ENCODE data around the gene ITIH6. TPM values are rescaled to one million over a fixed set of nuclear protein-coding genes. Genes with fewer than 3 reads are reported as not detected.
"Not testable (repeated sequence)": the region's sequence is repeated elsewhere in the genome, so short reads cannot be mapped to it uniquely, and the experiment has no call there.

The ITIH6 gene
- total RNA-seq, 1 donor from 2014 or later, result not detected

GRCh38 chrX:54808605-54809483, 10.8 kb upstream of the ITIH6 start:
- peak; percentile 97 for DNase-seq (ENCODE audit: low read depth)

DNA sequence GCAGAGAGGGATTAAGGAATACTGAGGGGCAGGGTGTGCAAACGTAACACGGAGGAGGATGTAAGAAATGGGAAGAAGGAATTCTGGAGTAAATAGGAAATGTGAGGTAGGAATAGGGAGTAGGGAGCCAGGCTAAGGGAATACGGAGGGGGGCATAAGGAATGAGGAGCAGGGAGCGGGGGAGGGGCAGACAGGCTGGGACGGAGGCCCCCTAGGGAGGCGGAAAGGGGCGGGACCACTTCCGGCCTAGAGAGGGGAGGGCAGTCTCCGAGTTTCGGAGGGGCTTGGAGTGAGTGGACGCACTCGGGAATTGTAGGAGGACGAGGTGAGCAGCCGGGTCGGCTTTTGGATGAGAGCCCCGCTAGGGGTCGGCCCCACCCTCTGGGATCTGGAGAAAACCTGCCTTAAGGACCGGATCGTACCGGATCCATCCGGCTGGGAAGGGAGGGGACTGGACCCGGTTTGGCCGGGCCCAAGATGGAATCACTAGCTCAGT, 10.1 kb upstream of the ITIH6 start:
- peak; percentile 76 for DNase-seq (ENCODE audit: low read depth)

GRCh38 chrX:54807524-54808108, 9.6 kb upstream of the ITIH6 start, which contains the start of gene MAGED2:
Gene MAGED2 (plus strand): TSS chrX:54807745. CDS start chrX:54809332, 1,587 bp downstream.
- DNase-seq (ENCODE audit: low read depth), result peak; percentile 51

DNA sequence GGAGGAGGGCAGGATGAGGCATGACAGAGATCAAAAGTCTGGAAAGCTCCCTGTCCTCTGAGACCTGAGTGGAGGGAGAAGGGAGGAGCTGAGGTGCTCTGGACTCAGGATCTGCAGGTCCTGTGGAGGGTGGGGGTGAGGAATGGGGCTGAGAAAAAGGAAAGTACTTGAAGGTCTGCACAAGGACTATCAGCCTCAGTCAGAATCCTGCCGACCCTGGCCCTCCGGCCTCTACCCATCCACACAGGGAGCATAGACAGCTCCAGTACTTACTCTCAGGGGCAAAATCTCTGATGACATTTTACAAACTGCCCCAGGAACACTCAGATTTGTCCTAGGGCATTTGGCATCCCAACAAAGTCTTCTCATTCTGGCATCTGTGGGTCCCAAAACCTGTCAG, 991 bp upstream of the ITIH6 start:
- DNase-seq (ENCODE audit: low read depth), result no peak

- no peak for DNase-seq (ENCODE audit: low read depth)
These were observed 3.3 kb downstream of the ITIH6 start for GRCh38 chrX:54794795-54795194.

DNA sequence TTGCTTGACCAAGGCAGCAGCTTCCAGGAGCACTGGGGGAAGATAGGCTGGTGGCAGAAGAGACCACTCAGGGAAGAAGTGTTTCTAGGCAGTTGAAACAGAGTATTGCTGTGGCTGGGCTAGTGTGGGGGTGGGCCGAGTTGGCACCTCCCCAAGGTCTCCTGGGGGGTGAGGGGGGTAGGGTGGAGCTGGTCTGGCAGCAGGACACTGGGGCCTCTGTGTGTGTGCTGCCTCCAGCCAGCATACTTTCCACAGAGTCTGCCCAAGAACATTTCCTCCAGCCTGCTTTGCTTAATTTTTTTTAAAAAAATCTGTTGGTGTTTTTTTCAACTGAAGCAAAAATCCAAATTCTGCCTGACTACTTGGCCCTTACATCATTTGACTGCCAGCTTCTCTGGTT, 4.0 kb downstream of the ITIH6 start:
- DNase-seq (ENCODE audit: low read depth), result no peak

GRCh38 chrX:54789405-54789804, 8.7 kb downstream of the ITIH6 start:
- DNase-seq (ENCODE audit: low read depth), result peak; percentile 77

- DNase-seq (ENCODE audit: low read depth), result no peak
These were observed 9.6 kb downstream of the ITIH6 start for GRCh38 chrX:54788446-54788845.

DNA sequence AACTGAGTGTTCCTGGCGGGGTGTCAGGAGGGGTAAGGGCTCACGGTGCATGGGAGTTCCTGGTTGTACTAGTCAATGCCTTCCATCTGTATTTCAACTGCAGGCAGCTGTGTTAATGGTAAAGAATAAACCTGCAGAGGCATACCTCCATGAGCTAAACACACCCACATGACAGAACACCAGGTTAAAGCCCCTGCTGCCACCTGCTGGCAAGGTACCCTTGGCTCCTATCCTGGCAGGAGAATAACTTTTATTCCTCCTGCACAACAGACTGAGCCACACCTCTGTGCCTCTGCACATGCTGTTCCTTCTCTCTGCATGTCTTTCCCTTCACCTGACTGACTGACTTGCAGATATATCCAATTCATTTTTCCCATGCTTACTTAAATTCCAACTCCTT, 11.1 kb downstream of the ITIH6 start:
- no peak for DNase-seq (ENCODE audit: low read depth)

- DNase-seq (ENCODE audit: low read depth), result peak; percentile 17
These were observed 12.2 kb downstream of the ITIH6 start for GRCh38 chrX:54785901-54786300.

DNA sequence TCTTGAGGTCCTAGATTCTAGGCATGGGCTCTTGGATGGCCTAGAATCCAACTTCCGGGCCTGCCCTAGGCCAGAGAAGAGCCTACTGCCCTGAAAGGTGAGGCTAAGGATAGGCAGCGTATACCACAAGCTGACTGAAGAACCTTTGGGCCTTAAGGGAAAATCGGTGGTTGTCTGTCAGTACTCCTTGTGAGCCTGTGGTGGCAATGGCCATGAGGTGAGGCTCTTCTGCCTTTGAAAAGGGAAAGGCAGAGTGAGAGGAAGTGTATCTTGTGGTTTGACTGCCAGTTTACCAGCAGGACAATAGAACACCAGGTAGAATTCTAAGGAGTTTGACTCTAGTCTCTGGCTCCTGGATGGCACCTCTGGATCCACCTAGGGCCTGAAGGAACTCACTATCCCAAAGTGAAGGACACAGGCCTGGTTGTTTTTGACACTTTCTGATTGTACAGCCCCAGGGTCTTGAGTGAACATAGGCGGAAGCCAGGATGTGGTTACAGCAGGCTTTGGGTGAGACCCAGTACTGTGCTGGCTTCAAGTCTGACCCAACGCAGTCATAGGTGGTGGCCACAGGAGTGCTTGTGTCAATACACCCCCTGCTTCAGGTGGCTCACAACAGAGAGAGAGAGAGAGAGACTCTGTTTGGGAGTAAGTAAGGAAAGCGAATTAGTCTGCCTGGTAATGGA, 20.9 kb downstream of the ITIH6 start:
- DNase-seq (ENCODE audit: low read depth), result no peak

DNA sequence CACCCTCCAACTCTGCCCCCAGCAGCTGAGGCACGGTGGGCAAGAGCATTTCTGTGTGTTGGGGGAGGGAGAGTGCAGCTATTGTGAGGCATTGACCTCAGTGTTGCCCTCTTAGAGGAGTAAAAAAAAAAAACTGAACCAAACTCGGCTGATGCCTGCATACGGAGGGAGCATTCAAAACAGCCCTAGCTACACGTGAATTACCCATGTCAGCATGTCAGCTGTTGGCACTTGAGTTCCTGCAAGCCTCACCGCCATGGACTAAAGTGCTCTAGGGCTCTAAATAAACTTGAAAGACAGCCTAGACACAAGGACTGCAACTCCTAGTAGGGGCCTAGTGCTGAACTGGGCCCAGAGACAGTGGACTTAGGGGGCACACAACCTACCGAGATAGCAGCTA, 22.0 kb downstream of the ITIH6 start:
- peak; percentile 3 for DNase-seq (ENCODE audit: low read depth)

DNA sequence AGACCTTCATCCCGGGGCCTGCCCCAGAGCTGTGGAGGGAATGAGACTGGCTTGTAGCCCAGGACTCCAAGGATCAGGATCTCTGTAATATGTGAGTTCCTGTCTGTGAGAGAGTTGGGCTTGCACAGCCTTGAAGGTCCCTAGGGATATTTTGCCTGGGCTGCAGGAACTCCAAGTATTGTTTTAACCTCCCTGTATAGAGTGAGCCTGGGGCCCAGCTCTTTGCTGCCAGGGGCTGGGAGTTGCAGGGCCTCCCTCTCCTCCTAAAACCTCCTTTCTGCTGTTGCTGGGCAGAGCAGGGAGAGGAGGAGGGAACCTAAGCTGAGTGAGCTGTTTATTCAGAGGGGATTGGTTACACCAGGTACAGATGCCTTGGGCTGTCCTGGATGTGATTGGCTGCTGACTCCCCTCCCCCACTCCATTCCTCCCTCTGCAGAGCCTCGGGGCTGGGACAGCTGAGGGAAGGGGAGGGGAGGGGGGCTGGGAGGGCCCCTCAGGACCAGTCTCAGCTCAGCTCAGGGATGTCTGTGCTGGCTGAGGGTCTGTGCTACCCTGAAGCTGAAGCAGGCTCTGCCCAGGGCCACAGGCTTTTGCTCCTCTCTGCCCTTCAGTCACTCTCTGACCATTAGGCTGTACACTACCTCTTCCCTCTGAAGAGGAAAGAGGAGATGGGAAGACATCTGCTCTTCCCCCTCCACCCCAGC, 23.5 kb downstream of the ITIH6 start:
- peak; percentile 58 for DNase-seq (ENCODE audit: low read depth)

DNA sequence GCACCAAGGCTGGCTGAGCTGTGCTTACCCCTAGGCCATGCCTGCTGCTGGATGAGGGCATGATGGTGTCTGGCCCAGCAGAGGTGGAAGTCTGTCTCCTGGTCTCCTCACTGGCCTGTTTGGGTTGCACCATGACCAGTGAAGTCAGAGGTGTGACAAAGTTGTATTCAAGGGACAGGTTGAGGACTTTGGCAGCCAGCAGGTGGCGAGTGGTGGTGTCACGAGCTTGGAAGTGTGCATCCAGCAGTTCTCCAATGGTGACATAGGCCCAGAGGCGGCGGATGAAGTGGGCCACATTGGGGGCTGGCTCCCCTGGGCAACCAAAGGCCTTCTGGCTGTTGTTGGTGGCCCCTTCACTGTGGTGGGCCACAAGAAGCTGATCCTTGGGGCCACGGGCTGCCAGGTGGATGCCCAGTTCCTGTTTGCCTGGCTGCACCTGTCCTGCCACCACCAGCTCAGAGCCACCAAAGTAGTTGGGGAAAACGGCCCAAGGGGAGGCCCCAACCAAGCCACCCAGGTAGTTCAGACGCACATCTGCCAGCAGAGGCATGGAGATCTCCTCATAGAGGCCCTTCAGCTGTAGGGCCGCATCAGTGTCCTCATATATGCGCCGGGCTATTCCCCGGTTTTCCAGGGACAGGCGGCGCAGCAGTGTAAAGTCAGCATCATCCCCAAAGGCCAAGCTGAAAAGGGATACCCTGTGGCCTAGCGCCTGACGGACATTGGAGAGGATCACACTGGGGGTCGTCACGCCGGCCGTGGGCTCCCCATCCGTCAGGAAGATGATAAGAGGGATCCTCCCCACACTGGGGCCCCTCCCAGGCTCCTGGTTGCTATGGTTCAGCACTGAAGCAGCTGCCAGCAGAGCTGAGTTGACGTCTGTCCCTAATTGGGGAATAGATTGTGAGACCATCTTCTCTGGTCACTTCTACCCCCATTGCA, 39.7 kb downstream of the ITIH6 start:
- no peak for DNase-seq (ENCODE audit: low read depth)

DNA sequence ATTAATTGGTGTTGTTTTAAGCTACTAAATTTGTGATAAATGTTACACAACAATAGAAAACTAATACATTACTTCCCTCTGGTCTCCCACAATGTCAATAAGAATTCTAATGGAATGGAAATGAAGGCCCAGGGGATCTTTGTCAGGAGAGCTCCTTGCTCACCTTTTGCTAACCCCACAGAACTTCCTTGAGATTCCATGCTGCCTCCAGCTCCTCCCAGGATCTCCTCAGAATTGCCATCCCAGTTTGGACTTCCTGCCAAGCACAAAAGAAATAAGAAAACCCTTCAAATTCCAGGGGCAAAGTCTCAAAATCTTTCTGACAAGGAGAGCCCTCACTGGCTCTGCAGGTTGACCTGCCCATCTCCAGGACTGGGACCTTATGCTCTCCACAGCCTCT, 43.2 kb downstream of the ITIH6 start:
- DNase-seq (ENCODE audit: low read depth), result no peak

DNA sequence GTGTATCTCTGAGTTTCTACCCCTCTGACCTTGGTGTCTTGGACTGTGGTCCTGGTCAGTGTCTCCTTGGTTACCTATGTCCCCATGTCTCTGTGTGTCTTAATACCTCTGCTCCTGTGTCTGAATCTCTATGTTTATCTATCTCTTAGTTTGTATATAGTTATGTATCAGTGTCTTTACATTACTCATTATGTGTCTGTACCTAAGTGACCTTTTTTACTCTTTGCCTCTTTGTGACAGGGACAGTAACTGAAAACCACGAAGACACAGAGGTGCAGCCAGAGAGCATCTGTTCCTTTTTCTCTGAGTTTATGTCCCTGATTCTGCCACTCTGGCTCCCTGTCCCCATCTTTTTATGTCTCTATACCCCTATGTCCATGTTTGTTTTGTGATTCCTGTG, 49.4 kb downstream of the ITIH6 start:
- DNase-seq (ENCODE audit: low read depth), result no peak

DNA sequence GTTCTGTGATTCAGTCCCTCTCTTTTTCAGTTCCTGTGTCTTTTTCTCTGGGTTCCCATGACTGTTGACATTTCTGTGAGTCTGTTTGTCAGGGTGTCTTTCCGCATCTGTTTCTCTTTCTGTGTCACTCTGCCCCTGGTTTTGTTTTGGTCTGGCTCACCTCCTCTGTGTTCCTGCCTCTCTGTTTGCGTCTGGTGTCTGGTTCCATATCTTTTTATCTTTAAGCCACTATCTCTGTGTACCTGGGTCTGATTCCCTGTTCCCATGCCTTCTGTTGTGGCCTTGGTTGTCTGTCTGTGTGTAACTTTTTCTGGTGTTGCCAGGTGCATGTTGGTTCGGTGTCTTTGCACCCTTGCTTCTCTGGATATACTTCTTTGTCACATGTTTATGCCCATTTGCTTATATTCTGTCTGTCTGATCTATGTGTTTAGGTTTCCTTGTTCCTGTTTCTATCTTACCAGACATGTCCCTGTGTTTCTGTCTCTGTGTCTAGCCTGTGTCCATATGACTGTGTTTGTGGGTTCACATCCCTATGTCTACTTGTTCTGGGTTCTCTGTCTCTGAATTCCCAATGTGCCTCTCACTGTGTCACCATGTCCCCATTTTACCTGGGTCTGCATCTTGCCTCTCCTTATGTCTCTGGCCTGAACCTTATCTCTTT, 50.2 kb downstream of the ITIH6 start:
- DNase-seq (ENCODE audit: low read depth), result no peak

- DNase-seq (ENCODE audit: low read depth), result no peak
These were observed 51.1 kb downstream of the ITIH6 start for GRCh38 chrX:54746928-54747327.

DNA sequence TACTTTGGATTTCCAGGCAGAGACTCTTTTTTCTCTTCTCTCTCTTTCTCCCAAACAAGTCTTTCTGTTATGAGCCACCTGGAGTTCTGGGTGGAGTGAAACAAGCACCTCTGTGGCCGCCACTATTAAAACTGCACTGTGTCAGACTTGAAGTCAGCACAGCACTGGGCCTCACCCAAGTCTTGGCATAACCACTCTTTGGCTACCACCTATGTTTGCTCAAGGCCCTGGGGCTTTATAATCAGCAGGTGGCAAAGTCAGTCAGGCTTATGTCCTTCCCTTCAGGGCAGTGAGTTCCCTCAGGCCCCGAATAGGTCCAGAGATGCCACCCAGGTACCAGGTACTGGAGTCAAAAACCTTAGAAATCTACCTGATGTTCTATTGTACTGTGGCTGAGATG, 52.4 kb downstream of the ITIH6 start:
- DNase-seq (ENCODE audit: low read depth), result no peak

GRCh38 chrX:54738567-54738966, 59.5 kb downstream of the ITIH6 start:
- DNase-seq (ENCODE audit: low read depth), result not testable (repeated sequence)

Data from myocyte (in vitro differentiated cells).